Measurements from ENCODE around the gene TMEM132A.

TMEM132A gene

GRCh38 chr11:60906132-60906972, 17.9 kb upstream of the TMEM132A start, which contains the start of gene PRPF19:
PRPF19 (minus strand) TSS chr11:60906585; CDS start chr11:60906382, 203 bp downstream.
- peak; percentile 98 to 99 (median 99) for DNase-seq

DNA sequence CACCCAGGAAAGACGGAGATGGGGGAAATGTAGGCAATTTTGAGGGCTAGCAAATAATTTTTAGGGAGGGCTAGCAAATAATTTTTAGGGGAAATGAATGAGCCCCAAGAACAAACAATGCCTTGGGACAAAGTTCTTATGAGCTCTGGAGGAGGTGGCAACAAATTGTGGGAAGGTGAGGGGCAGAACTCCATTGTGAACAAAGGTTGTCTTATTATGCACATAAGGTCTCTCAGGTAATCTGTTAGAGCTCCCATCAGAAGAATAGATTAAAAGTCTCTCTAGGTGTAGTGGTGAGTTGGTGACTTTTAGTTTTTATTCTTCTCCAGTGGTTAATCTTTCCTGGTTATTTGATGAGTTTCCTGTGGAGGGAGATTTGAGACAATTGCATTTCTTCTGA, 15.5 kb upstream of the TMEM132A start:
- DNase-seq: no peak

GRCh38 chr11:60909680-60910280, 14.5 kb upstream of the TMEM132A start:
- DNase-seq: peak; percentile 32 to 59 (median 48)

DNA sequence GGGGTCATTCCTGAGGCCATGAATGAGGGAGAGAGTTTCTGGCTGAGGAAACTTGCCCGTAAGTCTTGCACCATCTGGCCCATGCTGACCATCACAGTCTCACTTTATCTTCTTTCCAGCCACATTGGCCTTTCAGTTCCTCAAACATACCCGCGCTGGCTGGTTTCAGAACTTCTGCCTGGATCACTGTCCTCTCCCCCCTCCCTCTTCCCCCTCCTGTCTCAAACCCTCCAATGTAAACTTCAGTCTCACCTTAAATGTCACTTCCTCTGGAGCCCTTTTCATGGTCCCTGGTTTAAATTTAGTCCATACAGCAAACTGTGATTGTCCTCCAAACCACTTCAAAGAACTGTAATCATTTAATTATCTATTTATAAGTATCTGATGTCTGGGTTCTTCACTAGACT, 14.0 kb upstream of the TMEM132A start:
- peak; percentile 61 to 79 (median 65) for DNase-seq

DNA sequence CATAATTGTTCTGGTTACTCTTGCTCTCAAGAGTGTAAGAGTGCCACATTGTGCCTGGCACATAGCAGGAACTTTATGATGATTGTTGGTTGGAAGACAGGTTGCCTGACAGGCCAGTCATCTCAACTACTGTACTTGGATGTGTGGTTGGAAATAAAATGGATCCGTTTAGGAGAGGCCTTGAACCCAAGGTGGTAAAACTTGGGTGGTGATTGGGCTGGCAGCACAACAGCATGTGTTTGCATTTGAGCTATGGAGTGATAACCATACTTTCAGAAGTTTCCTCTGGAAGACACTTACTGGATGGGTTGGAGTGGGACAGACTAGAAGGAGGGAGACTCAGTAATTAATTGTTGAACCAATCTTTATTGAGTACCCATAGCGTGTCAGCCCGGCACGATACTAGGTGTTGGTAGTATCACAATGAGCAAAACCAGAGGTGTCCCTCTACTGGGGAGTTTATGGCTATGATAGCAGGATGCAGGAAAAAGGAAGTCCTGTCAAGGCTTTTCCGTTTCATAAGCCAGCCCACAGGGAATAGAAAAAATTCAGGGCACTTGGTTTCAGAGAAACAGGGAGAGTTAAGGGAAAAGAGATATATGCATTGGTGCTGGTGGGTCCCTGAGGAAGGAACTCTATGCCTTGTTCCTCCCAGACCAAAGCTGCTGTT, 13.4 kb upstream of the TMEM132A start:
- DNase-seq: peak; percentile 60 to 78 (median 63)

- no peak for DNase-seq
Observed at GRCh38 chr11:60912223-60912850, 11.9 kb upstream of the TMEM132A start.

DNA sequence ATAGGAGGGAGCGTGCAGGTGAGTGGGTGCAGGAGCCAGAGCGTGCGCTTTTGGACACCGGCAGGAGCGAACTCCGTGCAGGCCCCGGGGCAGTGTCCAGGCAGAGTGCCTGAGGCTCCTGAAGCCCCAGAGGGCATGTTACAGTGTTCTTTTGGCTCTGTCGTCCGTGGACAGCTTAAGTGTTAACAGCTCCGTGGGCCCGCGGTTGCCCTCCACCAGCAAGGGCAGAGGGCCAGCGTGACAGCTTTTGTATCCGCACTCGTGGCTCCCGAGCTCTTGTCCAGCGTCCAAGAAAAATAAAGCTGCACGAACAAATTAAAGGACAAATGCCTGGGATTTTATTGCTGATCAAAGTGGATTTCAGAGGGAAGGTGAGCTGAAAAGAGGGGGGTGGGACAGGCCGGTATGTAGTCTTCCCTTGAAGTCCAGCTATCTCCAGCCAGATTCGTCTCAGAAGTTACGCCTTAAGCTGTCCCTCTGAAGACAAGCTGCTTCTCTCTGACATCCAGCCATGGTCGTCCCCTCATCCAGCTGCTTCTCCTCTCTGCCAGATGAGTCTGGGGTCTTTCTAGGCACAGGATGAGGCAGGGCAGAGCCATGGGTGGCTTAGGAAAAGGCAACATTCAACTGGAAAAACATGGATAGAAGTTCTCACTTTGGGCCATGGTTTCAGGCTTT, 11.3 kb upstream of the TMEM132A start:
- DNase-seq: no peak

DNA sequence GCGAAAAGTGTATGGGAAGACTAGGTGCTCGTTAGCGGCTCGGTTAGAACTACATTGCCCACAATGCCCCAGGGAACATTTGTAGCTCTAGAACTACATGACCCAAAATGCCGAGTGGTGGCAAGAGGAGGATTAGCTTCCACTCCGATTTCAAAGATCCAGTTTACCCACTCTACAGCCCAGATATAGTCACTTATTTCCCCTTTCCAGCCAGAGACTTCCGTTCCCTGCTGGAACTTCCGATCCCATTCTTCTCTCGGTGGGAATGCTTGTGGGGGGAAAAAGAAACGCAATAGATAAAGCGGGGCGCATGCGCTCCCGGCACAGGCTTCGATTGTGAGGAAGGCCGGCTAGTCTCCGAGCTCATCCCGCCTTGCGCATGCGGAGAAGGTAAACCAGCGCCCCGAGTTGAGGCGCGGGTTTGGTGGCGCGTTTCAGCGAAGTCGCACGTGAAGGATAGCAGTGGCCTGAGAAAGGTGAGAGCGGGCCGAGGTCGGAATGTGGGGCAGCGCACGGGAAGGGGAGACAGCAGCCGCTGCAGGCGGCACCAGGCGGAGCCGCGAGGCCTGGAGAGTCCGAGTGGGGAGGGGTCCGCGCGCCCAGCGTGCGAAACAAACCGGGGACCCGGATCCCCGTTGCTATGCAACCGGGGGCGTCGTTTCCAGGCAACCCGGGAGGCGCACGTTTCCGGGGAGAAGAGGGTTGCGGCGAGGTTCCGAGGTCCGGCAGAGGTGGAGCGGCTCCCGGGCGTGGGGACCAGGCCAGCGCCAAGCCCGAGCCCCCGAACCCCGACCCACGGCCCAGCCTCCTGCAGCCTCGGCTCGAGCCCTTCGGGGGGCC, 10.2 kb upstream of the TMEM132A start, which contains the start of gene TMEM109:
TMEM109 (plus strand) TSS at position 366 of the 840 bp plus-strand sequence. CDS start 5,536 bp downstream, outside the sequence.
- peak; percentile 80 to 90 (median 86) for DNase-seq

- peak in 2 of 3 donors; percentile 64 to 65 for DNase-seq
Observed at GRCh38 chr11:60914633-60915247, 9.5 kb upstream of the TMEM132A start.

DNA sequence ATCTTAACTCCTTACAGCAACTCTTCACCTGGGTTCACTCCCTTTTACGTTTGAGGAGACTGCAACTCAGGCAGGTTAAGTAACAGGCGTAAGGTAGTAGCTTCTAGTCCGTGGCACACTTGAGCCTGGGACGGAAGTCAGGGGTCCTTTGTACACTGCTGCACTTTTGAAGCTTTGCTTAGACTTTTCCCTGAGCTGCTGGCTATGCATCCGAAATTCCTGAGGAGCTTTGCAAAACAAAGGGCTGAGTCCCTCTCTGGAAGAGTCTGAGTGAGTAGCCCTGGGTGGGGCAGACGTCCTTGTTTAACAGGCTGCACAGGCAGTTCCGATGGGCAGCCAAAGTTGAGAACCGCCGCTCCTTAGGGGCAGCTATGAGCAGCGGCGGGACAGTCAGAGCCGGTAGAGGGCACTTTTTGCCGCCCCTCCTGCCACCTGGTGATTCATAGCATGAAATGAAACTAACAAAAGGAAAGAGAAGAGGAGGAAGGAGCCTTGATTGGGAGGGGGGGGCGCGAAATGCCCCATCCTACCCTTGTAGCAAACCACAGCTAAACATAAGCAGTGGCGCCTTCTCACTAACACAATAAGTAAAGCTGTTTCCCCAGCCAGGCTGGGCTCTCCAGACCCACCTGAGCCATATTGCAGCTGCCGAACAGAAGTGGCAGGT, 8.9 kb upstream of the TMEM132A start:
- DNase-seq: peak; percentile 75 to 80 (median 77)

GRCh38 chr11:60916669-60917206, 7.5 kb upstream of the TMEM132A start:
- DNase-seq: no peak

DNA sequence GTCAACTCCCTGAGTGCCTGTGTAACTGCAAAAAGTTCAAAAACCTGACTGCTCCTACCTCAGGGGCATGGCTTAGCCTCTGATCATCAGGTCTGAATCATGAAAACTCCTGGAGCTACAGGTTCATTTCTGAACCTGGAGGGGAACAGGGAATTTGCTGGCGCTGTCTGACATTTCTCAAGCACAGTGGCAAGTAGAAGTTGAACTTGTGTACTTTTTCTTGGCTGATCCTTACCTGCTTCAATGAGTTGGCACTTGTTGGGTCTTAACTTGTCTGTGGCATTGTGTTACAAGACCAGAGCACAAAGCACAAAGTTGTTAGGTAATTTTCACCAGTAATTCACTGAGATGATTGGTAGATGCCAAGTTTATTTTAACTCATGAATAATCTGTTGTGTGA, 7.0 kb upstream of the TMEM132A start:
- DNase-seq: no peak

GRCh38 chr11:60918251-60918938, 5.9 kb upstream of the TMEM132A start:
- DNase-seq: no peak

GRCh38 chr11:60918939-60919265, 5.4 kb upstream of the TMEM132A start:
- peak in 1 of 3 donors; percentile 41 for DNase-seq

DNA sequence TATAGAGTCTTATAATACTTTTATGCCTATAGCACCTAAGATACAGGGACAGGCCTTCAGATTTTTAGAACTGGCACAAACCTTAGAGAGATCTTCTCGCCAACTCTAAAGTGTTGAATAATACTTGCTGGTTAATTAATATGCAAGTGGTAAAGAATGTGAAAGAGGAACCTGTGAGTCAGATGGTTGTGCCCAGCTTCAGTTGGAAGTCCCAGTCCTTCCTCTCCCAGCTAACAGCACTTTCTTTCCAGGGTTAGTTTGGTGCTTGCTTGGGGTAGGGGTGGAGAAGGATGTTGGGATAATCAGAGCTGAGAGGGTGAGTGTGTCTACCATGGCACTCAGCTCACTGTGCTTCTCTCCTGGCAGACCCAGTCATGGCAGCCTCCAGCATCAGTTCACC, 4.9 kb upstream of the TMEM132A start:
- peak; percentile 77 to 87 (median 85) for DNase-seq

DNA sequence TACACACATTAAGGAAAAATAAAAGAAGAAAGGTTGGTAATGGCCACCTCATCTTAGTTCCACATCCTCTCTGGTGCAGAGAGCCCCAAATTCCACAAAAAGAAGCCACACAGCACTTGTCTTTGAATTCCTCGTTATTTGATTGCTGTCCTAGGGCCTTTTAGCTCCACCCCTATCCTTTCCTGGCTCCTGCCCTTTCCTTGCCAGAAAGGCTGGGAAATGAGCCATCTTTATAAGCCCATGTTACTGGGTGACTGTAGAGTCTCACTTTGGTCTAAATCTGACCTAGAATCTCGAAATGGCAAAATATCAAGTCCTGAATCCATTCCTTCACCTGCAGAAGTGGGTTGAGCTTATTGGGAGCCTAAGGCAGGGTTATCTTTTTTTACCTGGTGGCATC, 4.3 kb upstream of the TMEM132A start:
- DNase-seq: no peak

DNA sequence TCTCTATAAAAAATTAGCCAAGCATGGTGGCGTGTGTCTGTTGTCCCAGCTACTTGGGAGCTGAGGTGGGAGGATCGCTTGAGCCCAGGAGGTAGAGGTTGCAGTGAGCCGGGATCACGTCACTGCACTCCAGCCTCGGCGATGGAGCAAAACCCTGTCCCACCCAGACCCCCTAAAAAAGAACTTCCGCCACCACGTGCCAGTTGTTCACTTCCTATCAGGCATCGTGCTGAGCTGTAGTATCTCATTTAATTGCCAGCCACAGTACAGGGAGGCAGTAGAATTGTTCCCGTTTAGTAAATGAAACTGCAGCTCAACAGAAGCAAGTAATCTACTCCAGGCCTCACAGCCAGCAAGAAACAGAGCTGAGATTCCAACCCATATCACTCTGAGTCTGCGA, 3.0 kb upstream of the TMEM132A start:
- DNase-seq: no peak

- no peak for DNase-seq
Observed at GRCh38 chr11:60921777-60922335, 2.4 kb upstream of the TMEM132A start.

- no peak for DNase-seq
Observed at GRCh38 chr11:60922906-60923305, 1.4 kb upstream of the TMEM132A start.
